HG03095 (cell line): ENCODE data around the gene NTN1.

Experiments used
- ATAC-seq: cut with Tn5 transposase; IDR thresholded peaks from one replicate; pipeline ENCODE4 v1.9.1; 2021; ENCODE audit warnings: moderate library complexity; ENCODE audit not compliant: unreplicated experiment

Gene NTN1

GRCh38 chr17:9266697-9267117 lies 245.4 kb downstream of the NTN1 start:
- no peak for ATAC-seq

DNA sequence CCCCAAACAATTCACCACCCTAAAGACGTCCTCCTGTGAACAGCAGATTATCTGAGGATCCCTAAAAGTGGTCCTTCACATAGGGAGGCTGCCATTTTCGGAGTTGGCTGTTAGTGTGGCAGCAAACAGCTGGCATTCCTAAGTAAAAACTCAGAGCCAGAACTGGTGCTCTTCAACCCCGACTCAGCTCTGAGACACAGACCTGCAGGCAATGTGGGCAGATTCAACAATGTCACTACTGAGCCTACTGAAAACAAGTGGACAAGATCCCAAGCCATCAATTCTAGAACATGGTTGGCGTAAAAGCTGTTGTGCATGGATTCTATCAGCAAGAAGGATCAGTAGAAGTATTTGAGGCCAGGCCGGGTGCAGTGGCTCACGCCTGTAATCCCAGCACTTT lies 247.2 kb downstream of the NTN1 start:
- ATAC-seq: no peak

DNA sequence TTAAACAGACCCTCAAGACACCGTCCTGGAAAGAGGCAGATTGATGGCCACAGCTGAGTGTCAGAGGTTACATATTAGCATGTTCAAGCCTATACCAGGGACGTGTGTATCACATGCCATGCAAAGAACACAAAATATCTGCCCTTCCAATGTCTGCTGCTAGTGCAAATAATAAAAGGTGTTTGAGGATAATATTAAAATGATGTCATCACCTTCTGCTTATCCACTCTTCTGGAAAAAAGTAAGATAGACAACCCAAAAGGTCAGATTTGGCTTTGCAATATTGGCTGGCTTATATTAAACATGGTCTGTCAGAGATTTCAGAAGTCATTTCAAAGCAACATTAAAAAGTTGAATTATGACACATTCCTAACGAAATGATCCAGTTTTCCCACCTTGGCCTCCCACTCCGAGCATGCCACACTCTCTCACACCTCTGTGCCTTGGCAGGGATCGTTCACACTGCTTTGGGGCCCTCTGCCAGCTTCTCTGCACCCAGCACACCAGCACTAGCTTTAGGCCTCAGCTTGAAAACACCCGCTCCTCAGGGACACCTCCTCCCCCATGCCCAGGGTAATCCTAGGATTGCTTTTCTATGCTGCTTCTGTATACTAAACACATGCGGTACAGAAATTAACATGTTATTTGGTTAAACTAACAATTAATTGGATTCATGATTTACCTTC lies 248.2 kb downstream of the NTN1 start:
- no peak for ATAC-seq

DNA sequence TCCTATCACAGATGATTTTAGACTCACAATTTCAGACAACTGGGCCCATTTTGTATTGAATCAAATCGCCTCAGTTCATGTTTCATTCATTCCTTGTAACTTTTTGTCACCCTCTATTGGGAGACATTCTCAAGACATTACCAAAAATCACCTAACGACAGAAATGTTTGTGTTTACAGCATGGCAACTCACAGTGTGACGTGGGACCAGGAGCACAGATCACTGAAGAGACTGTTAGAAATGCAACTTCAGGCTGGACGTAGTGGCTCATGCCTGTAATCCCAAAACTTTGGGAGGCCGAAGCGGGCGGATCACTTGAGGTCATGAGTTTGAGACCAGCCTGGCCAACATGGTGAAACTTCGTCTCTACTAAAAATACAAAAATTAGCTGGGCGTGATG lies 249.6 kb downstream of the NTN1 start:
- ATAC-seq: no peak

GRCh38 chr17:9271989-9272388 lies 250.7 kb downstream of the NTN1 start:
- ATAC-seq: no peak

- ATAC-seq: no peak
Observed at GRCh38 chr17:9272501-9273200, 251.3 kb downstream of the NTN1 start.

GRCh38 chr17:9273428-9274391 lies 252.4 kb downstream of the NTN1 start:
- ATAC-seq: no peak

GRCh38 chr17:9274973-9275372 lies 253.7 kb downstream of the NTN1 start:
- ATAC-seq: no peak

GRCh38 chr17:9279893-9280292 lies 258.6 kb downstream of the NTN1 start:
- no peak for ATAC-seq

- no peak for ATAC-seq
Observed at GRCh38 chr17:9283909-9284308, 262.6 kb downstream of the NTN1 start.

GRCh38 chr17:9284884-9285283 lies 263.6 kb downstream of the NTN1 start:
- ATAC-seq: no peak

DNA sequence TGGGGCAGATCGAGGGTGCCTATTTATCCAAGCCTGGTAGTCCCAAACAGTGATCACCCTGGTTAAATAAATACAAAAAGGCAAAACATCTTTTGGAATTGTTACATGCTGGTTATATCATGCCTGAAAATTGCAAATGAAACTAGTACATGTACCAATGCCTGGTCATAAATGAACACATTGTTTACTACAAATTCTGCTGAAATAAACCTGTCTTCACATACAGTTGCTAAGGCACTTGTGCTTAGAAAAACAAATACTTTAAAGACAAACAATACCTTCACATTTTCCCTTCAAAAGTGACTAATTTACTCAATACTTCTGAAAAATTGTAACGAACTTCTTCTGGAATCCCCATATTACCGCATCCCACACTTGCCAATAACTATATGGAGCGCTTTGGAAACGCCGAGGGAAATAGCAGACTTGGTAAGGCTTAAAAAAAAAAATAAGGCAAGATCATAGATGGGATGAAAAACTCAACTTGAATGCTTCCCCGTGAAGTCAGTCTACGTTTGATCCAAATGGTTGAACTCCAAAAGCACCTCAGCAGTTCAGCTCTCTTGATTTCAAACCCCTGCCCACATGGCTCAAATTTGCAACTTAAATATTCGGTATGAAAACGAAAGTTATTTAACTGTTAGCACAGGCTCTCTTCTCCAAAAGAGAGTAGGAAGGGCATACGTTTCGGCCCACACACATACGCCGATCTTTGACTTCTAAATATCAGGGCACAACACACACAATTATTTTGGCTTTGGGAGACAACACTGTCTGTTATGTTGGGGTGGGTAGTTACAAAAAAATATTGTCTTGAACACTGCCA lies 264.5 kb downstream of the NTN1 start:
- ATAC-seq: no peak

GRCh38 chr17:9286434-9286833 lies 265.1 kb downstream of the NTN1 start:
- ATAC-seq: no peak

DNA sequence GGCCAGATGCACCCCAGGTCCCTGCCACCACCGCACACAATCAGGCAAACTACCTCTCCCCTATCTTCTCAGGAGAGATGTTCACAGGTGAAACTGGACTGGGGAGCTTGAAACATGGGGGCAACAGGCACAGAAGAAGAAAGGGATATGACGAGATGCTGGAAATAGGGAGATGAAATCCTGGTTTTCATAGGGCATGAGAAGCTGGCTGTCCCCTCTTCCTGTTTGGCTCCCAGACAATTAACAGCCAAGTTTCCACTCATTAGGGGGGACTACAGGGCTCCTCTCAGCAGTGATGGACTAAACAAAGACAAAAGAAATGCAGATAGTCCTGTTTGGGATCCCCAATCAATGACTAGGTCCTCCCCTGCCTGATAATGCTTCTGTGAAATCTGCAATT lies 266.0 kb downstream of the NTN1 start:
- no peak for ATAC-seq

- no peak for ATAC-seq
Observed at GRCh38 chr17:9290226-9290613, 268.9 kb downstream of the NTN1 start.

DNA sequence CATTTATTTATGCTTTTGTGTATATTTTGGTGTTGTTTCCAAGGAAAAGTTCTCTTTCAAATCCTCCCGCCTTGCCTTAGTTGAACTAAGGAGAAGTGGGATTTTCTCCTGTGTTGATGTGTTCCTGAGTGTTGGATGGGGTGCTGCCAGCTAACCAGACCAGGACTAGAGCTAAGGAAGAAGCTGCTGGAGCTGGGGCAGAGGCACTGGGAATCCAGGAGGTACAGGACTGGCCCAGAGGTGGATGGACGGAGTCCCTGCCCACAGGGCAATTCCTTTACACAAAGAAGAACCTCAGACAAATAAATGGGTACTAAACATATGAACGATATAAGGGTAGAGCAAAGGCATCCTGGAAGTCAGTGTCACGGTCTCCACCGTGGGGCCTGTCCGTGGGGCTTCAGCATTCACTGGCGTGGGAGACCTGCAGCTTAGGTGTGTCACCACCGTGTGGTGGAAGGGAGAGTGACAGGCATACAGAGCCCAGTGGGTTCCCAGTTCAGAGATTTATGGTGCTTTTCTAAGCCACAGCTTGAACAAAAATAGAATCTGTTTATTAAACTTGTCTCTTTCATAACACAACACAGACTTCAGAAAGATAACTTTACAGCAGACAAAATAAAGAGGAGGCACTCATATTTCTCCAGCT lies 270.7 kb downstream of the NTN1 start:
- no peak for ATAC-seq

DNA sequence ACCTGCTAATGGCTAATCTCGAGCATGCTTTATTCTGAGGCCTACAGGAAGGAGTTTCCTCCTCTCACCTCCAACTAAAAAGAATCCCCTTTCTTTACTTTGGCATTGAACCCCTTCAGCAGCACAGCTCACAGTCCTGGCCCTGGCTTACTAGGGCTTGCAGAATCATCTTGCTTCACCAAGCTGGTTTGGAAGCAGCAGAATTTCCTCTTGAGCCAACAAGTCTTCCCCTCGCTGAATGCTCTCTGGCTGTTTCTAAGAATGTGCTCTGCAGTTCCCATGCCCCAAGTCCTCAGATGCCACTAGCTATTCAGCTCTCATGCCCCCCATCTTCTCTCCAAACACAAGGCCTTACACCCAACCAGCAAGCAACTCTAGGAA lies 271.2 kb downstream of the NTN1 start:
- ATAC-seq: no peak
